ENCODE data around the gene PAK5.

PAK5 gene

DNA sequence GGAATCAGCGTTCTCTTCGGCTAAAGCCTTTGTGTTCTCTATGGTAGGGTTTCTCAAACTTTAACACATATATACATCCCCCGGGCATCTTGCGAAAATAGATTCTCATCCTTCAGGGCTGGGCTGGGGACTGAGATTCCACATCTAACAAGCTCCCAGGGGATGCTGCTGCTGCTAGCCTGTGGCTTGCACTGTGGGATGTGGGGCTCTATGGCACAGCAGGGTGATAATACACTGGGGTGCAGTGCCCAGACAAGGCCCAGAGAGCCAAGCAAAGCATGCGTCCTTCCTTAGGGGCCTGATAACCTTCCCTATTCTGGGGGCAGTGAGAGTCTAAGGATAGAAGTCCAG is 222.4 kb downstream of the PAK5 start:
- DNase-seq (ENCODE audit: low read depth) = no peak

GRCh38 chr20:9615766-9616454 is 223.0 kb downstream of the PAK5 start:
- no peak for DNase-seq (ENCODE audit: low read depth)

GRCh38 chr20:9615118-9615517 is 223.8 kb downstream of the PAK5 start:
- no peak for DNase-seq (ENCODE audit: low read depth)

GRCh38 chr20:9613871-9614270 is 225.0 kb downstream of the PAK5 start:
- no peak for DNase-seq (ENCODE audit: low read depth)

GRCh38 chr20:9611921-9612320 is 227.0 kb downstream of the PAK5 start:
- no peak for DNase-seq (ENCODE audit: low read depth)

DNA sequence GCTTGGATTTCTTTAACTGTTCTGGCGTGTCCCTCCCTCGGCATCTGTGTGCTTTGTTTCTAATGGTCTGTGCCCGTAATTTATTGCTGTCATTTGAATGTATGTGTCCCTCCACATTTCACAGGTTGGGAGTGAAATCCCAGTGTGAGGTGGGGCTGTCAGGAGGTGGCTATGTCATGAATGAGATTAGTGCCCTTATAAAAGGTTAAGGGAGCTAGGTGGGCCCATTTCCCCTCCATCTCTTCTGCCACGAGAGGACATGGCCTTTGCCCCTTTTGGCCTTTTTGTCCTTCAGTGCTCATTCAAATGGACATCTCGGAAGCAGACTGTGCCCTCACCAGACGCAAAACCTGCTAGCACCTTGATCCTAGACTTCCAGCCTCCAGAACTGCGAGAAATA is 228.2 kb downstream of the PAK5 start:
- no peak for DNase-seq (ENCODE audit: low read depth)

- DNase-seq (ENCODE audit: low read depth) = peak; percentile 6
Measured at GRCh38 chr20:9609887-9610502, 228.9 kb downstream of the PAK5 start.

DNA sequence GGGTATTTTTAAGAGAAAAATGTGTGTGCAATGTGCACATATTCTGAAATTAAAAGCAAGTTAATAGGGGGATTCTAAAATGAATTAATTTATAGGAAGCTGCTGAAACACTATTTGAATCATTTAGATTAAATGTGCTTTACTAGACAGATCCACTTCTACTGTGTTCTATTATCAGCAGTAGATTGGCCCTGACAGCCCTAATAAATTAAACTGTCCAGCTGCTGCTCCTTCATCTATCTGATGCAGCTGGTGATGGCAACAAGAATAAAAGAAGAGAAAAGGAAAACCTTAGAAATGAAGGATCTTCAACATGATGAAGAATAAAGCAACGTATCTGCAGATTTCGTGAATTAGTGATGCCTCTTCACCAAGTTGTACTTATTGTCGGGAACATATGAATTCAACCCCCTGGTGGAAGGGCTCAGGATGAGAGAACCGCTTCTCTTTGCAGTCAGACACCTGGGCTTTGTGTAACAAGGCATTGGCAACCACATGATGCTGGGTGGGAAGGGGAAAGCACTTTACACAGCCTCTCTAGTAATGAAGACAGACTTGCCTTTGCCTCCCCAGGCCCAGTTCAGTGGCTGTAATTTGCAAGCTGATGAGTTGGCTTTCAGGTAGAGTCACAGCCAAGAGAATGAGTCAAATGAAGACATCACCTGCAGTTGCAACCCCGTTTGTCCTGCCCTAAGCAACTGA is 230.1 kb downstream of the PAK5 start:
- no peak for DNase-seq (ENCODE audit: low read depth)

GRCh38 chr20:9602847-9603183 is 236.1 kb downstream of the PAK5 start:
- no peak for DNase-seq (ENCODE audit: low read depth)

GRCh38 chr20:9600562-9600961 is 238.3 kb downstream of the PAK5 start:
- DNase-seq (ENCODE audit: low read depth) = no peak

DNA sequence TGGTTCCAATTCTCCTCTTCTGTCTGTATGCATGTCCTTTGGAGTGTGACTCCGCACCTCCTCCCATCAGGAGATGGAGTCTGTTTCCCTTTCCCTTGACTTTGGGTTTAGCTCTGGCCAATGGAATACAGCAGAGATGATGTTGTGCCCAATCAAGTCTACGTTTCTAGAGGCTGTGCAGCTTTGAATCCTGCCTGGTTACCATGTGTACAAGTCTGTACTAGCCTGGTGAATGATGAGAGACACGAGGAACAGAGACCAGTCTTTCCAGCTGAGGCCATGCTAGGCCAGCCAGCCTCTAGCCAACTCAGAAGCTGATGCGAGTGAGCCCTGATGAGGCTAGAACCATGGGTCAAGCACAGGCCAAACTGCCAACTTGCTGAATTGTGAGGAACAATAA is 241.3 kb downstream of the PAK5 start:
- DNase-seq (ENCODE audit: low read depth) = no peak

DNA sequence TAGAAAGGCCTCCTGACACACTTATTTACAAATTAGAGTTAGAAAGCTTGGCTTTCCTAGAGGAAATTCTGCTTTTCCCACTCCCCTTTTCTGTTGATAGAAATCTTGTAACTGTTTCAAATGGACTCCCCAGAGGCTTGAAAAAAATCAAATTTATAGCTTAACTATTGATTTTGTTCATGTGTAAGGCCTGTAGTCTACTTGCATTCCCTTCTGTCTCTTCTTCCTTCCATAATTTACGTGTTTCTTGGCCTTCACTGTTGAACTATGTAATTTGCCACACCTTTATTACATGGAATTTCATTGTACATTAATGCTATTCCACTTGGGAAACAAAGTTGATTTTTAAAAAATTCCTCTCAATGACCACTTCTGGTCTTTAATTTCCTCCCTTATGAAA is 243.1 kb downstream of the PAK5 start:
- no peak for DNase-seq (ENCODE audit: low read depth)

DNA sequence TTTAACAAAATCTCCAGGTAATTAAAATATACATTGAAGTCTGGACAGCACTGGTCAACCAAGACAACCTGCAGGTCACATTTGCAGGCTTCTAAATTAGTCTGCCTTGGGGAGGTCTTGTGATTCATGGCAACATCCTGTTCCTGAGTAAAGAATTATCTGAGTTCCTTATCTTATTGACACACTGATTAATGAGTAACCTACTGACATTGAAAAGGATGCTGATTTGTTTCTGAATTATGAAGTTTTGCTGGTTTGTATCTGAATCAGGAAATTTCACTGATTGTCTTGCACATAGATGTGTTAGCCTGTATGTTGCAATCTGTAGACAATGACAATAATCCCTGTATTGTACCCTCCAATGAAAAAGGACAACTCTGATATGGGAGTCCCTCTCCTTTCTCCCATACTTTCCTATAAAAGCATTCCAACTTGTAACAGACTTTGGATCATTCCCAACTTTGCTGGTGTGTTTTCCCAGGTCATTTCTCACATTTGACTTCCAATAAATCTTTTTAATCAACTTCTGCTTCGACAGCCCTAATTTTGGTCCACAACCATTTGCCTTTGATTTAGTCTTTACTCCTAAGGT is 244.5 kb downstream of the PAK5 start:
- DNase-seq (ENCODE audit: low read depth) = no peak

GRCh38 chr20:9592419-9592818 is 246.5 kb downstream of the PAK5 start:
- no peak for DNase-seq (ENCODE audit: low read depth)

GRCh38 chr20:9591080-9591479 is 247.8 kb downstream of the PAK5 start:
- DNase-seq (ENCODE audit: low read depth) = no peak

GRCh38 chr20:9590189-9590588 is 248.7 kb downstream of the PAK5 start:
- no peak for DNase-seq (ENCODE audit: low read depth)

DNA sequence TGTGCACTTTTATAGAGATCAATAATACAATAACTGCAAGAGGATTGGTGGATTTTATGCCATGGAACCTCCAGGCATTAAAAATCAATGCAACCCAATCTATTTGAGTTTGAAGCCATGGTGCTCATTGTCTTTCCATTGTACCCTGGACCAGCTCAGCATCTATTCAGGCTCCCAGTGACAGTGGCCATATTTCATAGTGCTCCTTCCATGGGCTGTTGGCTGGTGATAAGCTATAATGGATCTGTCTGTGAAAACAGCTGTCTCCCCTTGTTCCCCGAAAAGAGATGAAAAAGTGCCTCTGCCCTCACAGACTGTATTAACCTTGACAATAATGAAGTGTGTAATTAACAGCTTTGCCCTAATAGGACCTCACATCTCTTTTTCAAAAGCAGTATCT is 250.2 kb downstream of the PAK5 start:
- DNase-seq (ENCODE audit: low read depth) = no peak

DNA sequence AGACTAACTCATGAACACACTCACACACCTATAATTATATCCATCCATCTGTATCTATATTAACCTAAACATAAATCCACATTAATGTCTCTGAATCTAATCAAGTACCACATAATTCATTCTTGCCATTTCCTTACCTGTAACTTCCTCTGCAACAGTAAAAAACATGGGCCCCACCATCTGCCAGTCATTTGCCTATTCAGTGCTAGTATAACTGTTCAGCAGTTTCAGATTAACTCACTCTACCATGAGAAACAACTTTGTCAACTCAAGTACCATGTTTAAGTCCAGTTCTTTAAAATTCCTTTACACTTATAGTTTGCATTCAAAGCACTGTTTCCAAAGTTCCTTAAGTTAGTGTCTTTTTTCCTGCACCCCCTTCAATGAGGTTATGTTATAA is 255.7 kb downstream of the PAK5 start:
- no peak for DNase-seq (ENCODE audit: low read depth)

DNA sequence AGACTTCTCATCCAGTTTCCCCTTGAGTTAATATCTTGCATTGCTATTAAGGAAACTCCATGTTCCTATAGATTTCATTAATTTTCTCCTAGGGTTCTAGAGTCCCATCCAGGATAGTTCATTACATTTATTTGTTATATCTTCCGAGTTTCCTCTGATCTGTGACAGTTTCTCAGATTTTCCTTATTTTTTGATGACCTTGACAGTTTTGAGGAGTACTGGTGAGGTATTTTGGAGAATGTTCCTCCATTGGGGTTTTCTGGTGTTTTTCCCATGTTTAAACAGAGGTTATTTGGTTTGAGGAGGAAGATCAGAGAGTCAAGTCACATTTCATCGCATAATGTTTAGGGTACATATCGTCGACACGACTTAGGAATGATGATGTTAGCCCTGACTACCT is 256.7 kb downstream of the PAK5 start:
- DNase-seq (ENCODE audit: low read depth) = no peak

DNA sequence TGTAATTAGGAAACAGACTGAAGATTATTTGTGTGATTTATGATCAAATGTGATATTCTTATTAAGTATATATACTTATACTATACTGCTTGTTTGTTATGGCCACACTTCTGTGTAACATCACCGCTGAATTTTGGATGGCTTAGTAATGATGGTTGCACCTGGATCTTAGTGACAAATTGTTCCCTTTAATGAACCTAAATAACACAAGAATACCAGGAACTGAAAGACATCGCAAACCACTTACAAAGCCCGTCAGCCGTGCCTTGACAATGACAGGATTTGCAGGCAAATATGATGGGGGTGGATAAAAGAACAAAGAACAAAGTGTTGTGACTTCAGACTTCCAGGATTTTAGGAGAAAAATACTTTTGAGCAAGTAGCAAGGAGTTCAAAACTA is 257.4 kb downstream of the PAK5 start:
- no peak for DNase-seq (ENCODE audit: low read depth)

- DNase-seq (ENCODE audit: low read depth) = no peak
Measured at GRCh38 chr20:9578594-9578993, 260.3 kb downstream of the PAK5 start.

DNA sequence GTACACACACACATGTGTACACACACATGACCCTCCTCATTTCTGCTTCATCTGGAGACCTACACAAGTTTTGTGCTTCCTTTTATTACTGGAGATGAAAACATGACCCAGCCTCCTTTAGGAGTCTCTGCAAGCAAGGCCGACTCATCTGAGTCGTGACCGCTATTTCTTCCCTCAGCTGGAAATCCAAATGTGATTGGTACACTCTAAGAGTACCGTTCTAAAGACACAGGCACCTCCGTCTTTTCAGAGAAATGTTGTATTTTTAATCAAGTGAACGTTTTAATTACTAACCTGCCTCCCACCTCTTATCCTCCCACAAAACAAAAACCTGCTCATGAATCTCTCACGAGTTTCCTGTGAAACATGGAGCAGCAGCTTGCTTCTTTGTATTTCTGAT is 261.5 kb downstream of the PAK5 start:
- no peak for DNase-seq (ENCODE audit: low read depth)

DNA sequence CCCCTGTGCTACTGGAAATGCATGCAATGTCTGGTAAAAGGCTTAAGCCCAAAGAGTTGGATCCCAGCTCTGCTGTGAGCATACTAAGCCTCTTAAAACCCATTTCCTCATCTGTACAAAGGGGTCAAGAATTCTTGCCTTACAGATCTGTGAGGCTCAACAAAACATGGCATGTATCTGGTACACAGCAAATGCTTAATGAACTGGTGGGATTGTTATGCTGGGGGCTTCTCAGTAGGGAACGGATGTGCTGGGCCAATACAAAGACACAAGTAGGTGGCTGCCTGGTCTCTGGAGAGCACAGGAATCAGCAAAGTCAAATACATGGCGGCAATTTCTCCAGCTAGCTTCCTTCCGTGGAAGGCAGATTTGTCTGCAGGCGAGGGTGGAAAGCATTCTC is 262.2 kb downstream of the PAK5 start:
- DNase-seq (ENCODE audit: low read depth) = no peak
